ENCODE results near the gene OTULIN.

DNA sequence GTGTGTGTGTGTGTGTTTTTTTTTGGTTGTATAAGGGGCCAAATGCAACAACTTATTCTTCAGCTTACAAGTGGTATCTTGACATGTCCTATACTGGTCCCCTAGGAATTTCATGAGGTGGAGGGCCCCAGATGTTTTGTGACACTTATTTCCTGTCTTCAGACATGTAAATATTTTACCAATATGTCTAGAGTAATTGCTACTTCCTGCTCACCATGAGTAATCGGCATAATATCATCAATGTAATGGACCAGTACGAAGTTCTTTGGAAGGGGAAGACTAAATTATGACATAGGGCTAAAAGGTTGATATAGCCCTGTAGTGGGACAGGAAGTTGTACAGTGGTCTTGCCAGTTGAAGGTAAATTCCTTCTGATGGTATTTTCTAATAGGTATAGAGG lies 3.7 kb upstream of the OTULIN start:
- TF ChIP-seq TAF1 (conservative IDR thresholded peaks at IDR 0.05): no peak
- TF ChIP-seq, protein P1, sequence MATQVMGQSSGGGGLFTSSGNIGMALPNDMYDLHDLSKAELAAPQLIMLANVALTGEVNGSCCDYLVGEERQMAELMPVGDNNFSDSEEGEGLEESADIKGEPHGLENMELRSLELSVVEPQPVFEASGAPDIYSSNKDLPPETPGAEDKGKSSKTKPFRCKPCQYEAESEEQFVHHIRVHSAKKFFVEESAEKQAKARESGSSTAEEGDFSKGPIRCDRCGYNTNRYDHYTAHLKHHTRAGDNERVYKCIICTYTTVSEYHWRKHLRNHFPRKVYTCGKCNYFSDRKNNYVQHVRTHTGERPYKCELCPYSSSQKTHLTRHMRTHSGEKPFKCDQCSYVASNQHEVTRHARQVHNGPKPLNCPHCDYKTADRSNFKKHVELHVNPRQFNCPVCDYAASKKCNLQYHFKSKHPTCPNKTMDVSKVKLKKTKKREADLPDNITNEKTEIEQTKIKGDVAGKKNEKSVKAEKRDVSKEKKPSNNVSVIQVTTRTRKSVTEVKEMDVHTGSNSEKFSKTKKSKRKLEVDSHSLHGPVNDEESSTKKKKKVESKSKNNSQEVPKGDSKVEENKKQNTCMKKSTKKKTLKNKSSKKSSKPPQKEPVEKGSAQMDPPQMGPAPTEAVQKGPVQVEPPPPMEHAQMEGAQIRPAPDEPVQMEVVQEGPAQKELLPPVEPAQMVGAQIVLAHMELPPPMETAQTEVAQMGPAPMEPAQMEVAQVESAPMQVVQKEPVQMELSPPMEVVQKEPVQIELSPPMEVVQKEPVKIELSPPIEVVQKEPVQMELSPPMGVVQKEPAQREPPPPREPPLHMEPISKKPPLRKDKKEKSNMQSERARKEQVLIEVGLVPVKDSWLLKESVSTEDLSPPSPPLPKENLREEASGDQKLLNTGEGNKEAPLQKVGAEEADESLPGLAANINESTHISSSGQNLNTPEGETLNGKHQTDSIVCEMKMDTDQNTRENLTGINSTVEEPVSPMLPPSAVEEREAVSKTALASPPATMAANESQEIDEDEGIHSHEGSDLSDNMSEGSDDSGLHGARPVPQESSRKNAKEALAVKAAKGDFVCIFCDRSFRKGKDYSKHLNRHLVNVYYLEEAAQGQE (IDR thresholded peaks at IDR 0.05): no peak
- no peak for TF ChIP-seq RAD21 (IDR thresholded peaks at IDR 0.05)
- TF ChIP-seq, protein P2, sequence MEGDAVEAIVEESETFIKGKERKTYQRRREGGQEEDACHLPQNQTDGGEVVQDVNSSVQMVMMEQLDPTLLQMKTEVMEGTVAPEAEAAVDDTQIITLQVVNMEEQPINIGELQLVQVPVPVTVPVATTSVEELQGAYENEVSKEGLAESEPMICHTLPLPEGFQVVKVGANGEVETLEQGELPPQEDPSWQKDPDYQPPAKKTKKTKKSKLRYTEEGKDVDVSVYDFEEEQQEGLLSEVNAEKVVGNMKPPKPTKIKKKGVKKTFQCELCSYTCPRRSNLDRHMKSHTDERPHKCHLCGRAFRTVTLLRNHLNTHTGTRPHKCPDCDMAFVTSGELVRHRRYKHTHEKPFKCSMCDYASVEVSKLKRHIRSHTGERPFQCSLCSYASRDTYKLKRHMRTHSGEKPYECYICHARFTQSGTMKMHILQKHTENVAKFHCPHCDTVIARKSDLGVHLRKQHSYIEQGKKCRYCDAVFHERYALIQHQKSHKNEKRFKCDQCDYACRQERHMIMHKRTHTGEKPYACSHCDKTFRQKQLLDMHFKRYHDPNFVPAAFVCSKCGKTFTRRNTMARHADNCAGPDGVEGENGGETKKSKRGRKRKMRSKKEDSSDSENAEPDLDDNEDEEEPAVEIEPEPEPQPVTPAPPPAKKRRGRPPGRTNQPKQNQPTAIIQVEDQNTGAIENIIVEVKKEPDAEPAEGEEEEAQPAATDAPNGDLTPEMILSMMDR (IDR thresholded peaks at IDR 0.05; ENCODE audit: low read depth, low read length, missing input control): no peak
- TF ChIP-seq GABPA (IDR thresholded peaks at IDR 0.05 in 1 of 2, conservative IDR thresholded peaks at IDR 0.05 in 1 of 2): no peak
- TF ChIP-seq RXRA (IDR thresholded peaks at IDR 0.05): no peak
- no peak for TF ChIP-seq SP1 (IDR thresholded peaks at IDR 0.05)
- TF ChIP-seq JUND (IDR thresholded peaks at IDR 0.05): no peak
- TF ChIP-seq HNF4A (conservative IDR thresholded peaks at IDR 0.05): no peak
- no peak for TF ChIP-seq NR2F2 (IDR thresholded peaks at IDR 0.05)
- TF ChIP-seq, protein P3, sequence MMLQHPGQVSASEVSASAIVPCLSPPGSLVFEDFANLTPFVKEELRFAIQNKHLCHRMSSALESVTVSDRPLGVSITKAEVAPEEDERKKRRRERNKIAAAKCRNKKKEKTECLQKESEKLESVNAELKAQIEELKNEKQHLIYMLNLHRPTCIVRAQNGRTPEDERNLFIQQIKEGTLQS (IDR thresholded peaks at IDR 0.05): no peak

All from liver (tissue), 3 donors.